B cell (primary cell): ENCODE data around the gene HAND2. TPM values are rescaled to one million over a fixed set of nuclear protein-coding genes. Genes with fewer than 3 reads are reported as not detected.

Experiments
- ATAC-seq: fragments of 200-7000 bp; cut with Tn5 transposase; one replicate; pipeline ENCODE4 v1.10.0; 2021; ENCODE audit warnings: low read depth, mild to moderate bottlenecking, moderate number of reproducible peaks, moderate library complexity
- CTCF ChIA-PET: fragments of 350-600 bp; sonication (Branson Sonifier 250); formaldehyde crosslinking; loops from one replicate; lab custom pipeline; 2021; ENCODE audit warnings: antibody characterized with exemption, inconsistent platforms; lab: Charles Lee
- POLR2A ChIA-PET: fragments of 350-600 bp; sonication (Branson Sonifier 250); formaldehyde crosslinking; loops from one replicate; lab custom pipeline; 2021; ENCODE audit warnings: antibody characterized with exemption; lab: Charles Lee
- DNase-seq: peaks from one replicate; pipeline ENCODE4 v3.0.0; 2013
- H2AFZ ChIP-seq: 2 replicates; pipeline ENCODE4 v1.6.1; 2012; ENCODE audit warnings: mild to moderate bottlenecking, low read depth, low read length; ENCODE audit not compliant: insufficient read depth, poor library complexity, severe bottlenecking
- H3K27ac ChIP-seq, 2 donors: 1 replicate in 1 of 2; 2 replicates in 1 of 2; pipeline ENCODE4 v1.5.1; 2012 to 2013; ENCODE audit warnings: low read length in 2 of 2, mild to moderate bottlenecking in 2 of 2, moderate library complexity in 1 of 2
- H3K27me3 ChIP-seq, 4 experiments: fragments of 200-600 bp in 1 of 4; sonication (generic) in 1 of 4; replicated peaks in 1 of 4; 1 replicate in 2 of 4; 2 replicates in 2 of 4; pipeline versions ENCODE4 v1.6.1 to v1.7.0; 2013 to 2016; ENCODE audit warnings: low read length in 3 of 4, mild to moderate bottlenecking in 2 of 4, mixed read lengths in 1 of 4, moderate library complexity in 1 of 4; ENCODE audit not compliant: insufficient read depth in 4 of 4, control insufficient read depth in 3 of 4; ENCODE audit errors: control extremely low read depth in 1 of 4
- H3K36me3 ChIP-seq, 2 experiments: replicated peaks in 1 of 2; 1 replicate in 1 of 2; 2 replicates in 1 of 2; pipeline versions ENCODE4 v1.6.1 to v1.7.1; 2013; ENCODE audit warnings: low read length in 1 of 2; ENCODE audit not compliant: insufficient read depth in 2 of 2, control insufficient read depth in 1 of 2; ENCODE audit errors: control extremely low read depth in 1 of 2, extremely low read depth in 1 of 2
- H3K4me1 ChIP-seq, 2 donors: fragments of 200-600 bp in 1 of 2; sonication (generic) in 1 of 2; 1 replicate in 1 of 2; 2 replicates in 1 of 2; pipeline versions ENCODE4 v1.5.1 to v1.6.1; 2013 to 2017; ENCODE audit warnings: low read length in 2 of 2; ENCODE audit not compliant: control insufficient read depth in 2 of 2, insufficient read depth in 2 of 2
- H3K4me2 ChIP-seq: replicated peaks from 2 replicates; pipeline ENCODE3; 2012; ENCODE audit warnings: mild to moderate bottlenecking, low read depth, low read length; ENCODE audit not compliant: poor library complexity, severe bottlenecking
- H3K4me3 ChIP-seq, 5 experiments: fragments of 200-600 bp in 1 of 5; sonication (generic) in 1 of 5; 1 replicate in 3 of 5; 2 replicates in 2 of 5; pipeline versions ENCODE4 v1.5.1 to v1.7.0; 2011 to 2016; ENCODE audit warnings: low read length in 4 of 5, mild to moderate bottlenecking in 4 of 5, low read depth in 2 of 5, control low read depth in 1 of 5, moderate library complexity in 1 of 5; ENCODE audit not compliant: insufficient read depth in 1 of 5; ENCODE audit errors: control extremely low read depth in 1 of 5, extremely low read depth in 1 of 5
- H3K79me2 ChIP-seq: fragments of 200-600 bp; sonication (generic); one replicate; pipeline ENCODE4 v1.6.0; 2016; ENCODE audit warnings: low read length; ENCODE audit not compliant: control insufficient read depth, insufficient read depth
- H3K9ac ChIP-seq: fragments of 200-600 bp; sonication (generic); 2 replicates; pipeline ENCODE4 v1.6.1; 2017; ENCODE audit warnings: mild to moderate bottlenecking, low read length, moderate library complexity
- H3K9me3 ChIP-seq, 3 donors: one replicate each; pipeline versions ENCODE4 v1.6.1 to v1.7.1; 2013; ENCODE audit warnings: low read length in 2 of 3; ENCODE audit not compliant: control insufficient read depth in 2 of 3, insufficient read depth in 1 of 3; ENCODE audit errors: control extremely low read depth in 1 of 3
- H4K20me1 ChIP-seq: 2 replicates; pipeline ENCODE4 v1.6.0; 2012; ENCODE audit warnings: mild to moderate bottlenecking, low read length; ENCODE audit not compliant: insufficient read depth, control insufficient read depth, poor library complexity, severe bottlenecking
- H3K27ac Mint-ChIP-seq: one replicate; pipeline ENCODE4 v1.8.0; 2021; ENCODE audit warnings: mixed read lengths
- H3K27me3 Mint-ChIP-seq: one replicate; pipeline ENCODE4 v1.8.0; 2021; ENCODE audit warnings: mixed read lengths
- H3K4me1 Mint-ChIP-seq: one replicate; pipeline ENCODE4 v1.8.0; 2021; ENCODE audit warnings: mixed read lengths
- H3K4me3 Mint-ChIP-seq: one replicate; pipeline ENCODE4 v1.8.0; 2021; ENCODE audit warnings: mixed read lengths
- H3K9me3 Mint-ChIP-seq: one replicate; pipeline ENCODE4 v1.8.0; 2022; ENCODE audit warnings: mixed read lengths; ENCODE audit not compliant: insufficient read depth
- CTCF ChIP-seq: fragments of 200-600 bp; IDR thresholded peaks from one replicate; pipeline ENCODE4 v1.8.0; 2022; ENCODE audit warnings: antibody characterized with exemption, mild to moderate bottlenecking
- EZH2 ChIP-seq: IDR thresholded peaks from 2 replicates; pipeline ENCODE4 v1.6.1; 2012; ENCODE audit warnings: borderline replicate concordance, low read depth, mild to moderate bottlenecking, moderate library complexity, low read length; ENCODE audit not compliant: insufficient read depth, poor library complexity, severe bottlenecking
- WGBS: methylation state at CpG from one replicate; pipeline ENCODE4 v1.1.5; 2013; ENCODE audit warnings: missing lambda C conversion rate; ENCODE audit not compliant: insufficient coverage; 5-methylcytosine and 5-hydroxymethylcytosine counted together
- intact Hi-C: fragments of 100-400 bp; cut with micrococcal nuclease; formaldehyde crosslinking; loops from one replicate; pipeline ENCODE4 v1.10.0; 2022
- polyA plus RNA-seq: library from polyadenylated mRNA; depleted of rRNA; stranded (reverse); fragments of >200 nt; gene quantifications from 2 replicates; pipeline ENCODE4 v1.2.3, GENCODE V29; 2012
- total RNA-seq, 2 donors: library from RNA; stranded (reverse); fragments of 120-200 nt in 1 of 2; gene quantifications; 1 replicate in 1 of 2; 2 replicates in 1 of 2; pipeline versions ENCODE4 v1.2.3 to v1.2.4, GENCODE V29; 2013 to 2022

Gene HAND2
- total and polyA plus RNA-seq, 2 donors (not counting 1 experiment from before 2014, with no cell fraction given) = not detected

GRCh38 chr4:173538148-173538908 lies 8.3 kb upstream of the HAND2 start:
- TF ChIP-seq EZH2 (no peak), CTCF (no peak)
- DNase-seq = peak; percentile 41
- ATAC-seq = peak; percentile 24
- Histone ChIP-seq H3K79me2 (no peaks in the 10 kb centered on the region), H3K27me3 (peaks cover 0 to 75% (median 61%) of the 10 kb centered on the region in 4 experiments), H3K4me3 (peak overlapping the region; percentile 5 to 61 (median 34)), H3K9me3 (peaks cover 0 to 18% (median 2%) of the 10 kb centered on the region in 3 donors), H3K4me1 (peaks cover 15 to 18% of the 10 kb centered on the region in 2 donors), H3K9ac (peak overlapping the region; percentile 45), H3K36me3 (no peaks in the 10 kb centered on the region), H3K4me2 (peak overlapping the region; percentile 76), H2AFZ (peak overlapping the region; percentile 57), H4K20me1 (no peaks in the 10 kb centered on the region), H3K27ac (no peak overlapping the region)
- CTCF ChIA-PET = no interaction called here
- Mint-ChIP-seq H3K27me3 (peaks cover 76% of the 10 kb centered on the region), H3K9me3 (no peaks in the 10 kb centered on the region), H3K4me3 (peak overlapping the region; percentile 84), H3K4me1 (peaks cover 20% of the 10 kb centered on the region), H3K27ac (no peak overlapping the region)
- POLR2A ChIA-PET = no interaction called here
- intact Hi-C loops = no loop called here
- 5% methylated on average over 59 of the region's 60 CpGs for WGBS

GRCh38 chr4:173537613-173538147 lies 7.7 kb upstream of the HAND2 start:
- intact Hi-C loops = no loop called here
- peaks cover 0 to 78% (median 66%) of the 10 kb centered on the region in 4 experiments for H3K27me3 ChIP-seq

More at GRCh38 chr4:173537613-173538147, 7.7 kb upstream of the HAND2 start:
- DNase-seq (peak; percentile 40), ATAC-seq (no peak)
- Histone ChIP-seq H3K36me3 (no peaks in the 10 kb centered on the region), H3K79me2 (no peaks in the 10 kb centered on the region), H3K27ac (no peak overlapping the region), H3K4me3 (peak overlapping the region in 3 of 5 experiments; percentile 29 to 44 (median 34)), H2AFZ (no peak overlapping the region), H3K9me3 (peaks cover 0 to 25% (median 2%) of the 10 kb centered on the region in 3 donors), H3K4me2 (peak overlapping the region; percentile 76), H4K20me1 (no peaks in the 10 kb centered on the region), H3K9ac (peak overlapping the region; percentile 45), H3K4me1 (peaks cover 15 to 18% of the 10 kb centered on the region in 2 donors)
- 8% methylated on average over 19 of the region's 21 CpGs for WGBS
- peaks cover 20% of the 10 kb centered on the region for H3K4me1 Mint-ChIP-seq
- H3K4me3 Mint-ChIP-seq = peak overlapping the region; percentile 84
- H3K27me3 Mint-ChIP-seq = peaks cover 79% of the 10 kb centered on the region
- H3K9me3 Mint-ChIP-seq = peaks cover 2% of the 10 kb centered on the region
- CTCF ChIA-PET = no interaction called here
- POLR2A ChIA-PET = no interaction called here
- no peak overlapping the region for H3K27ac Mint-ChIP-seq
- TF ChIP-seq EZH2 = no peak
- TF ChIP-seq CTCF = no peak
